Mesenchymal stem cell (in vitro differentiated cells and primary cell): Measurements from ENCODE around the gene HPD.
A peak's percentile ranks its signal among the peaks of the same experiment; 100 is the strongest.

Source experiments
- DNase-seq: peaks from one replicate; pipeline ENCODE4 v3.0.0-alpha.2; 2013
- H2AFZ ChIP-seq: one replicate; pipeline ENCODE4 v1.6.1; 2013; ENCODE audit warnings: low read depth, mild to moderate bottlenecking, control low read depth, inconsistent platforms, low read length, moderate library complexity
- H2AK5ac ChIP-seq: 2 replicates; pipeline ENCODE4 v1.6.1; 2013; ENCODE audit warnings: low read length, moderate library complexity, mild to moderate bottlenecking, inconsistent platforms; ENCODE audit not compliant: severe bottlenecking
- H2BK120ac ChIP-seq: one replicate; pipeline ENCODE4 v1.6.1; 2013; ENCODE audit warnings: low read depth, mild to moderate bottlenecking, inconsistent platforms, low read length, moderate library complexity
- H2BK12ac ChIP-seq, 2 experiments: one replicate each; pipeline ENCODE4 v1.6.1; 2013; ENCODE audit warnings: inconsistent platforms in 2 of 2, low read length in 2 of 2, mild to moderate bottlenecking in 2 of 2, moderate library complexity in 2 of 2, control low read depth in 1 of 2
- H2BK15ac ChIP-seq: one replicate; pipeline ENCODE4 v1.6.1; 2013; ENCODE audit warnings: mild to moderate bottlenecking, low read depth, inconsistent platforms; ENCODE audit not compliant: poor library complexity, severe bottlenecking
- H2BK5ac ChIP-seq: 2 replicates; pipeline ENCODE4 v1.6.1; 2013; ENCODE audit warnings: low read depth, mild to moderate bottlenecking, low read length, control low read depth, inconsistent platforms; ENCODE audit not compliant: poor library complexity, severe bottlenecking
- H3K14ac ChIP-seq, 2 experiments: one replicate each; pipeline ENCODE4 v1.6.1; 2013; ENCODE audit warnings: inconsistent platforms in 2 of 2, low read length in 2 of 2, control low read depth in 1 of 2, mild to moderate bottlenecking in 1 of 2, moderate library complexity in 1 of 2
- H3K18ac ChIP-seq, 2 experiments: one replicate each; pipeline ENCODE4 v1.6.1; 2013; ENCODE audit warnings: inconsistent platforms in 2 of 2, low read length in 2 of 2, control low read depth in 1 of 2, low read depth in 1 of 2, mild to moderate bottlenecking in 1 of 2
- H3K23ac ChIP-seq, 2 experiments: one replicate each; pipeline ENCODE4 v1.6.1; 2013; ENCODE audit warnings: inconsistent platforms in 2 of 2, low read length in 2 of 2, mild to moderate bottlenecking in 2 of 2, moderate library complexity in 2 of 2, control low read depth in 1 of 2
- H3K27ac ChIP-seq: 2 replicates; pipeline ENCODE4 v1.5.1; 2013; ENCODE audit warnings: mild to moderate bottlenecking, moderate library complexity, low read length, control low read depth, inconsistent platforms; ENCODE audit not compliant: poor library complexity, severe bottlenecking
- H3K27me3 ChIP-seq, 2 experiments: 2 replicates each; pipeline versions ENCODE4 v1.6.1 to v1.7.0; 2013; ENCODE audit warnings: low read length in 2 of 2, mild to moderate bottlenecking in 2 of 2, moderate library complexity in 2 of 2, control low read depth in 1 of 2, inconsistent platforms in 1 of 2; ENCODE audit not compliant: control insufficient read depth in 1 of 2, insufficient read depth in 1 of 2
- H3K36me3 ChIP-seq, 2 experiments: 2 replicates each; pipeline versions ENCODE4 v1.6.1 to v1.7.0; 2013; ENCODE audit warnings: low read length in 2 of 2, control low read depth in 1 of 2, inconsistent platforms in 1 of 2, low read depth in 1 of 2, mild to moderate bottlenecking in 1 of 2; ENCODE audit not compliant: insufficient read depth in 2 of 2, control insufficient read depth in 1 of 2
- H3K4ac ChIP-seq, 2 experiments: one replicate each; pipeline ENCODE4 v1.6.1; 2013; ENCODE audit warnings: inconsistent platforms in 2 of 2, low read length in 2 of 2, mild to moderate bottlenecking in 2 of 2, moderate library complexity in 2 of 2, control low read depth in 1 of 2, low read depth in 1 of 2
- H3K4me1 ChIP-seq: 2 replicates; pipeline ENCODE4 v1.6.1; 2013; ENCODE audit warnings: low read depth, low read length, control low read depth; ENCODE audit not compliant: control insufficient read depth, insufficient read depth
- H3K4me2 ChIP-seq: 2 replicates; pipeline ENCODE4 v1.6.1; 2013; ENCODE audit warnings: low read length, mild to moderate bottlenecking, inconsistent platforms; ENCODE audit not compliant: poor library complexity, severe bottlenecking
- H3K4me3 ChIP-seq, 2 experiments: 2 replicates each; pipeline versions ENCODE4 v1.5.1 to v1.7.0; 2013; ENCODE audit warnings: low read length in 2 of 2, mild to moderate bottlenecking in 2 of 2, control low read depth in 1 of 2, low read depth in 1 of 2; ENCODE audit not compliant: insufficient read depth in 1 of 2
- H3K79me1 ChIP-seq: replicated peaks from 2 replicates; pipeline ENCODE4 v1.6.1; 2013; ENCODE audit warnings: mild to moderate bottlenecking, control low read depth, low read length, inconsistent platforms; ENCODE audit not compliant: poor library complexity, severe bottlenecking
- H3K9ac ChIP-seq: 2 replicates; pipeline ENCODE4 v1.7.0; 2013; ENCODE audit warnings: mild to moderate bottlenecking, low read length, moderate library complexity
- H3K9me3 ChIP-seq: 2 replicates; pipeline ENCODE4 v1.7.0; 2013; ENCODE audit warnings: mild to moderate bottlenecking, low read length; ENCODE audit not compliant: control insufficient read depth
- H4K8ac ChIP-seq: one replicate; pipeline ENCODE4 v1.6.1; 2013; ENCODE audit warnings: inconsistent platforms, mild to moderate bottlenecking, low read length, moderate library complexity
- H4K91ac ChIP-seq: one replicate; pipeline ENCODE4 v1.6.1; 2013; ENCODE audit warnings: mild to moderate bottlenecking, low read length, inconsistent platforms
- WGBS: methylation state at CpG from one replicate; pipeline ENCODE4 v1.1.7; 2013; ENCODE audit warnings: mixed read lengths; 5-methylcytosine and 5-hydroxymethylcytosine counted together

The HPD gene

DNA sequence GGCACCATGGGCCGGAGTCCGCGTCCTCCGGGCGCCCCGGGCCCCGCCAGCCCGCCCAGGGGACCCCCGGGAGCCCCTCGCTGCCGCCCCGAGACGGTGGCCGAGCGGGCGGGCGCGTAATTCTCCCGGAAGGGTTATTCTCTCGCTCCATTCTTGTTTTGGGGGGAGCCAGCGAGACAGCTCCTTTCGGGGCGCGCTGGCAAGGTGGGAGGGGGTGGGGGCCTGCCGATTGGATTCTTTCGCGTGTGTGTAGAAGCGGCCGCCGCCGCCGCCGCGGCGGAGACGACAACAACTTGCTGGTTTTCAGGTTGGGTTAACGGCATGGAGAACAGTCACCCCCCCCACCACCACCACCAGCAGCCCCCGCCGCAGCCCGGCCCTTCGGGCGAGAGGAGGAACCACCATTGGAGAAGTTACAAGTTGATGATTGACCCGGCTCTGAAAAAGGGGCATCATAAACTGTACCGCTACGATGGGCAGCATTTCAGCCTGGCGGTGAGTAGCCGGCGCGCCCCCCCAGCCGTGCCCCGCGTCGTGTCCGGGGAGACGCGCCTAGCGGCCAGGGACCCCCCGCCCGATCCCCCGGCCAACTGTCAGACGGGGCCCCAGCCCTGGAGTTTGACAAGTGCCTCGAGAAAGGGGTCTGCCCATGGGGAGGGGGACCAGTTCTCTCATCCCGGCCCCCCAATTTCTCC lies 54.1 kb downstream of the HPD start:
- peak; percentile 57 for DNase-seq
- peak overlapping the region; percentile 64 for H4K8ac ChIP-seq
- peak overlapping the region; percentile 69 for H2BK15ac ChIP-seq
- peaks cover 26 to 34% of the 10 kb centered on the region in 2 experiments for H3K36me3 ChIP-seq
- H3K27me3 ChIP-seq: no peaks in the 10 kb centered on the region
- H2BK120ac ChIP-seq: peak overlapping the region; percentile 96
- peak overlapping the region in 1 of 2 experiments; percentile 47 for H2BK12ac ChIP-seq
- peak overlapping the region; percentile 99 for H3K4me2 ChIP-seq
- no peaks in the 10 kb centered on the region for H3K9me3 ChIP-seq
- H3K14ac ChIP-seq: peak overlapping the region; percentile 74 to 96
- H3K23ac ChIP-seq: peak overlapping the region in 1 of 2 experiments; percentile 86
- peaks cover 18% of the 10 kb centered on the region for H3K4me1 ChIP-seq
- H3K4ac ChIP-seq: peak overlapping the region in 1 of 2 experiments; percentile 71
- H3K27ac ChIP-seq: peak overlapping the region; percentile 64
- H3K79me1 ChIP-seq: peaks cover 11% of the 10 kb centered on the region
- H2AK5ac ChIP-seq: no peak overlapping the region
- peak overlapping the region; percentile 75 to 79 for H3K18ac ChIP-seq
- H3K9ac ChIP-seq: peak overlapping the region; percentile 92
- H4K91ac ChIP-seq: no peak overlapping the region
- WGBS: under 1% methylated on average over 32 of the region's 63 CpGs
- H2AFZ ChIP-seq: no peak overlapping the region
- H3K4me3 ChIP-seq: peak overlapping the region; percentile 79 to 81
- peak overlapping the region; percentile 67 for H2BK5ac ChIP-seq

DNA sequence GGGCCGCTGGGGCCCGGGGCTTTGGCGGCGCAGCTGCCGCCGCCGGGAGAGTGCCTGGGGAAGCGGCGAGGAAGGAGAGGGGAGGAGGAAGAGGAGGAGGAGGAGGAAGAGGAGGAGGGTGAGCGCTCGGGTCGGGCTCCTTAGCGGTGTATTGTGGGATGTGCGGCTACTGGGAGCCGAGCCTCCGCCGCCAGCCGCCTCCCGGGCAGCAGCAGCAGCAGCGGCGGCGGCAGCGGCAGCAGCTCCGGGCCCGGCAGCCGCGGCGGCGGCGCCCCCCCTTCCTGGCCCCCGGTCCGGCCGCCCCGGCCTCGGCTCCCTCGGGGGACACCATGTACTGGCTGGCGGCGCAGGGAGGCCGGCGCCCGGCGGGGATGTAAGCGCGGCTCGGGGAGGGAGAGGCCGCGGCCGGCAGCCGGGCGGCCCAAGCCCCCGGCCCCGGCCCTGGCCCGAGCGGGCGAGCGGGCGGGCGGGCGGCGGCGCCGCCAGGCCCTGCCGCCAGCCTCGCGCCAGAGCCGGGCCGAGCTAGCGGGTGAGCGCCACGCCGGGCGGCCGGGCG lies 54.7 kb downstream of the HPD start, which contains the start of gene SETD1B:
SETD1B (plus strand) TSS at position 149 of the 556 bp plus-strand sequence. CDS start 729 bp downstream, outside the sequence.
- Histone ChIP-seq H3K9me3 (no peaks in the 10 kb centered on the region), H2BK15ac (peak within 1 kb of the TSS; percentile 78), H4K8ac (peak within 1 kb of the TSS; percentile 96), H3K36me3 (peaks cover 20 to 28% of the 10 kb centered on the region in 2 experiments), H4K91ac (peak within 1 kb of the TSS; percentile 93), H3K79me1 (peaks cover 8% of the 10 kb centered on the region), H2AFZ (no peak within 1 kb of the TSS), H3K4me1 (peaks cover 23% of the 10 kb centered on the region), H3K23ac (peak within 1 kb of the TSS in 1 of 2 experiments; percentile 92), H2BK5ac (peak within 1 kb of the TSS; percentile 88), H3K18ac (peak within 1 kb of the TSS; percentile 95), H3K9ac (peak within 1 kb of the TSS; percentile 99), H3K4me2 (peak within 1 kb of the TSS; percentile 99), H2BK12ac (peak within 1 kb of the TSS in 1 of 2 experiments; percentile 65), H3K4me3 (peak within 1 kb of the TSS; percentile 79 to 85), H3K14ac (peak within 1 kb of the TSS; percentile 74 to 98), H3K4ac (peak within 1 kb of the TSS; percentile 90 to 91), H3K27ac (peak within 1 kb of the TSS; percentile 99), H3K27me3 (no peaks in the 10 kb centered on the region), H2BK120ac (peak within 1 kb of the TSS; percentile 96), H2AK5ac (no peak within 1 kb of the TSS)
- DNase-seq: peak; percentile 67
- WGBS: 1% methylated on average over 27 of the region's 74 CpGs

DNA sequence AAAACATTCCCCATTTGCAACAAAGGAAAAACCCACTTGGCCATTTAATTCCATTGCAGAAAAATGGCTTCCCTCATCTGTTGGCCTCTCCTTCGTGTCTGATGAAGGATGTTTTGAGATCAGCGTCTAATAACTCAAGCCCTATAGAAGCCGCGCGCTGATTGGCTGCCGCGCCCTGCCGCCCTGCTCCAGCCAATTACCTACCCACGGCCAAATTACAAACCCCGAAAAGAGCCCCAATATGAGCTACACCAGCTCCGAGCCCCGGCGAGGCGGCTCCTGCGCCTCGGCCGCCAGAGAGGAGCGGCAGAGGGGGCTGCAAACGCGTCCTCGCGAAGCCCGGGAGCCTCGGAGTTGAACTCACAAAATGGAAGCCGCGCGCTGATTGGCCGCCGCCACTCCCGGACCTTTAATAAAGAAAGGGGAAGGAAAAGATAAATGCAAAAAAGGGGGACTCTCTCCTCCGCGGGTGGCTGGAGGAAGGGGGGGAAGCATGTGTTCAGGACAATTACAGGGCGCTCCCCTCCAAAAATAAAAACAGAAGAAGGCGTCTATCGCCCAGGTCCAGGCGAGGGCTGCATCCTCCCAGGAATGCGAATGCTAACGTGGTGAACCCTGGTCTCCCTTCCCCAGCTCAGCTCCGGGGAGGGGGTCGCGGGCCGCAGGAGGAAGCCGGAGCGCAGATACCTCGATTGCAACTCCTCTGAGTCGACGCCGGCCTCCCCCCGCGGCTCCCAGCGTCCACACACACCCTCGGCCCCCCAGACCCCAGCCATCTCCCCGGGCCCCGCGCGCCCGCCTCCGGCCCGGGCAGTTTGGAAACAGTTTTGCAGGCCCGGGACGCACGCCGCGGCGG lies 55.6 kb downstream of the HPD start:
- Histone ChIP-seq H3K36me3 (peaks cover 21 to 26% of the 10 kb centered on the region in 2 experiments), H3K27me3 (no peaks in the 10 kb centered on the region), H3K14ac (peak overlapping the region in 1 of 2 experiments; percentile 98), H3K4me3 (peak overlapping the region; percentile 79 to 85), H3K4me1 (peaks cover 31% of the 10 kb centered on the region), H2AK5ac (peak overlapping the region; percentile 97), H3K27ac (peak overlapping the region; percentile 99), H2BK15ac (peak overlapping the region; percentile 78), H4K91ac (peak overlapping the region; percentile 93), H2AFZ (no peak overlapping the region), H2BK5ac (peak overlapping the region; percentile 88), H3K4me2 (peak overlapping the region; percentile 90), H3K9me3 (no peaks in the 10 kb centered on the region), H3K4ac (peak overlapping the region; percentile 90 to 91), H3K79me1 (peaks cover 5% of the 10 kb centered on the region), H3K9ac (peak overlapping the region; percentile 99), H2BK120ac (peak overlapping the region; percentile 96), H3K23ac (peak overlapping the region in 1 of 2 experiments; percentile 92), H4K8ac (peak overlapping the region; percentile 96), H2BK12ac (peak overlapping the region in 1 of 2 experiments; percentile 65), H3K18ac (peak overlapping the region; percentile 95)
- peak; percentile 98 for DNase-seq
- WGBS: under 1% methylated on average over 46 of the region's 65 CpGs
